Astrocyte of the cerebellum (primary cell): ENCODE results near the gene NPSR1.

Experiments
- DNase-seq: peaks from one replicate; pipeline ENCODE4 v3.0.0-alpha.2; 2011; ENCODE audit warnings: low read depth
- H3K4me3 ChIP-seq: 2 replicates; pipeline ENCODE4 v1.5.1; 2011; ENCODE audit warnings: mild to moderate bottlenecking, low read depth, low read length, moderate library complexity
- CTCF ChIP-seq: IDR thresholded peaks from 2 replicates; pipeline ENCODE4 v1.5.1; 2012; ENCODE audit warnings: low read length, low read depth, moderate library complexity, mild to moderate bottlenecking; ENCODE audit errors: missing control alignments
- in situ Hi-C: cut with HindIII; loops from 2 replicates; pipeline ENCODE4 v1.10.0; 2017; ENCODE audit warnings: low sequenced_read_pairs

The NPSR1 gene

DNA sequence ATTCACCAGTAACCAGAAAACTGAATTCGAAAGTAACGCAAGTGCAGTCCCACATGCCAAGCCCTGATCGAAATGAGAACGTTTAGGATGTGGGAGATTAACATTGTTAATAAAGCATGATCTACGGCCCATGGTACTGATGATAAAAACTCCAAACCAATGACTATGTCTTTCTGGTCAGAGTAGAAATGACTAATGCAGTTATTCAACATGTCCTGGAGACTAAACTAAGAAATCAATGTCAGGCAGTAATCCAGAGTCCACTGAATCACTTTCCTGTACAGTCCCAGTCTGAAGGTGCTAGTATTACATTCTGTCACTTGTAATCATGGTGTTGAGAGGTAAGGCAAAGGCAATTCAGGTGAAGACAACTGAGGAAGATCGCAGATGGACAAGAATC is 14.4 kb downstream of the NPSR1 start:
- TF ChIP-seq CTCF: no peak
- H3K4me3 ChIP-seq: no peak overlapping the region
- in situ Hi-C loops: no loop called here
- DNase-seq: no peak

DNA sequence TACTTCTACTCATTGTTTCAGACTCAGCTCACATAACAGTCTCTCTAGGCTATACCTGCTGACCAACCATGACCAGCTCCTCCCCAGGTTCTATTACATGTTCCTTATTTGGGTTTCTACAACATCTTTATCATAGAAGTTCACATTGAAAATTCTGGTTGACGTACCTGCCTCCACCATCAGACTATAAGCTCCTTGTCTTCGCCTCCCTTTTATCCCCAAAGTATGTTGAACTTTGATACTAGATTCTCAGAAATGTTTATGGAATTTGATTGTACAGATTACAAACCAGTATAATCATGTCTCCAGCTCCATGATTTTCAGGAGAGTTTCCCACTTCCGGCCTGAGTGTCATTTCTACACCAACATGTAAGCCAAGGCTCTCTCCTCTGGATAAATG is 15.0 kb downstream of the NPSR1 start:
- in situ Hi-C loops: no loop called here
- no peak overlapping the region for H3K4me3 ChIP-seq
- TF ChIP-seq CTCF: no peak
- DNase-seq: no peak

DNA sequence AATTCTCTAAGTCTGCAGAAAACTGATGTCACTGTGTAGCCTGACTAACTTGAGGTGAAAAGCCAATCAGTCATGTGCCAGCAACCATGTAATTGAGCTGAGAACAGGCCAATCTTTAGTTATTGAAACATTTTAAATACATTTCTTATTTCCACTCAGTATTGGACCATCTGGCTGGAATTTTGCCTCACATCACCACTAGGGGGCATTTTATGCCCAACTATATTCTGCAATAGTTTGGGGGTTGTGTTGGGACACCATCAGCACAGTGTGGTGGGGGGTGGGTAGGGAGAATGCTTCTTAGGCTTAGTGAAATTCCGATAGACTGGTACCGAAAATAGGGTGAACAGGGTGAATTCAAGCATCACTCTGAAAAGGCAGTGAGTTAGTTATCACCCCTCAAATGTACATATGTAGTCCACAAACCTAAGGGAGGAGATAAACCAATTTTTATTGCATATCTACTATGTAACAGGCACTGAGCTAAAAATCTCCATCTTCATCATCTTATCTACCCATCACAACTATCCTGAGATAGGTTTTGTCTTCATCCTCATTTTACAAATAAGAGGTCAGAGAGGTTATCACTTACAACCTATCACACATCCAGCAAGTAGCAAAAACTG is 17.8 kb downstream of the NPSR1 start:
- no peak overlapping the region for H3K4me3 ChIP-seq
- in situ Hi-C loops: no loop called here
- TF ChIP-seq CTCF: peak; percentile 67
- no peak for DNase-seq

- TF ChIP-seq CTCF: no peak
- DNase-seq: no peak
- in situ Hi-C loops: no loop called here
- H3K4me3 ChIP-seq: no peak overlapping the region
Measured at GRCh38 chr7:34677491-34677890, 19.5 kb downstream of the NPSR1 start.

- DNase-seq: no peak
- no peak for TF ChIP-seq CTCF
- no peak overlapping the region for H3K4me3 ChIP-seq
- in situ Hi-C loops: no loop called here
Measured at GRCh38 chr7:34687529-34687928, 29.5 kb downstream of the NPSR1 start.

GRCh38 chr7:34696415-34696814 is 38.4 kb downstream of the NPSR1 start:
- no peak for TF ChIP-seq CTCF
- DNase-seq: no peak
- in situ Hi-C loops: no loop called here
- no peak overlapping the region for H3K4me3 ChIP-seq
